GM23338 (cell line): Measurements from ENCODE around the gene PADI1. TPM values are rescaled to one million over a fixed set of nuclear protein-coding genes. Genes with fewer than 3 reads are reported as not detected.

Experiments
- ATAC-seq: fragments of 200-7000 bp; cut with Tn5 transposase; 3 replicates; pipeline ENCODE4 v1.9.1; 2020
- DNase-seq: peaks from one replicate; pipeline ENCODE4 v3.0.0-alpha.2; 2015; ENCODE audit warnings: low spot score
- H2AFZ ChIP-seq: fragments of 200-600 bp; sonication (generic); 2 replicates; pipeline ENCODE4 v1.8.0; 2016; ENCODE audit warnings: antibody characterized with exemption, mild to moderate bottlenecking, moderate library complexity
- H3F3A ChIP-seq: fragments of 200-600 bp; sonication (generic); replicated peaks from 2 replicates; pipeline ENCODE4 v1.8.0; 2017; ENCODE audit warnings: antibody characterized with exemption, mixed run types, low read depth
- H3K27ac ChIP-seq: fragments of 200-600 bp; sonication (generic); 2 replicates; pipeline ENCODE4 v1.6.1; 2016; ENCODE audit warnings: low read depth
- H3K27me3 ChIP-seq: fragments of 200-600 bp; sonication (generic); 2 replicates; pipeline ENCODE4 v1.8.0; 2016; ENCODE audit warnings: mild to moderate bottlenecking, mixed run types, moderate library complexity; ENCODE audit not compliant: insufficient read depth
- H3K36me3 ChIP-seq: fragments of 200-600 bp; sonication (generic); 2 replicates; pipeline ENCODE4 v1.8.0; 2016; ENCODE audit warnings: mild to moderate bottlenecking; ENCODE audit not compliant: insufficient read depth
- H3K4me1 ChIP-seq: fragments of 200-600 bp; sonication (generic); 2 replicates; pipeline ENCODE4 v1.8.0; 2016; ENCODE audit warnings: mild to moderate bottlenecking, moderate library complexity; ENCODE audit not compliant: insufficient read depth
- H3K4me2 ChIP-seq: fragments of 200-600 bp; sonication (generic); 2 replicates; pipeline ENCODE4 v1.7.1; 2017; ENCODE audit warnings: mixed run types
- H3K4me3 ChIP-seq: fragments of 200-600 bp; sonication (generic); 2 replicates; pipeline ENCODE4 v1.6.1; 2016; ENCODE audit warnings: mixed run types
- H3K79me2 ChIP-seq: fragments of 200-600 bp; sonication (generic); replicated peaks from 2 replicates; pipeline ENCODE4 v1.8.0; 2017; ENCODE audit warnings: mild to moderate bottlenecking; ENCODE audit not compliant: insufficient read depth
- H3K9me2 ChIP-seq: fragments of 200-600 bp; sonication (generic); 2 replicates; pipeline ENCODE4 v1.8.0; 2017; ENCODE audit not compliant: insufficient read depth
- H4K20me1 ChIP-seq: fragments of 200-600 bp; sonication (generic); replicated peaks from 2 replicates; pipeline ENCODE4 v1.8.0; 2017; ENCODE audit warnings: mild to moderate bottlenecking; ENCODE audit not compliant: insufficient read depth
- H3K27ac Mint-ChIP-seq: 2 replicates; pipeline ENCODE4 v1.8.0; 2020; ENCODE audit warnings: inconsistent platforms, mild to moderate bottlenecking, moderate library complexity, mixed read lengths
- H3K27me3 Mint-ChIP-seq: 3 replicates; pipeline ENCODE4 v1.8.0; 2022; ENCODE audit warnings: low read depth, mild to moderate bottlenecking, moderate library complexity, mixed read lengths, inconsistent platforms; ENCODE audit not compliant: insufficient read depth, poor library complexity
- H3K36me3 Mint-ChIP-seq: 3 replicates; pipeline ENCODE4 v1.8.0; 2021; ENCODE audit warnings: low read depth, mild to moderate bottlenecking, inconsistent platforms, moderate library complexity, mixed read lengths
- H3K4me1 Mint-ChIP-seq: 3 replicates; pipeline ENCODE4 v1.8.0; 2020; ENCODE audit warnings: mild to moderate bottlenecking, inconsistent platforms, mixed read lengths
- H3K4me3 Mint-ChIP-seq: 3 replicates; pipeline ENCODE4 v1.8.0; 2021; ENCODE audit warnings: moderate library complexity, mild to moderate bottlenecking, inconsistent platforms, mixed read lengths
- H3K9me3 Mint-ChIP-seq: 3 replicates; pipeline ENCODE4 v1.8.0; 2020; ENCODE audit warnings: moderate library complexity, mild to moderate bottlenecking, inconsistent platforms, mixed read lengths
- EZH2phosphoT487 ChIP-seq: fragments of 200-600 bp; sonication (generic); IDR thresholded peaks from one replicate; pipeline ENCODE4 v1.8.1; 2018; ENCODE audit warnings: antibody characterized with exemption; ENCODE audit not compliant: unreplicated experiment
- JUNB ChIP-seq: IDR thresholded peaks from one replicate; pipeline ENCODE4 v1.6.1; 2016; ENCODE audit warnings: antibody characterized with exemption; ENCODE audit not compliant: unreplicated experiment
- NANOG ChIP-seq: IDR thresholded peaks from 2 replicates; pipeline ENCODE4 v1.6.1; 2016; ENCODE audit warnings: antibody characterized with exemption, borderline replicate concordance
- POLR2AphosphoS5 ChIP-seq: IDR thresholded peaks from 2 replicates; pipeline ENCODE4 v1.6.1; 2016; ENCODE audit warnings: antibody characterized with exemption, low read depth
- STAT1 ChIP-seq: IDR thresholded peaks from one replicate; pipeline ENCODE4 v1.6.1; 2016; ENCODE audit warnings: antibody characterized with exemption; ENCODE audit not compliant: unreplicated experiment
- ZNF114 ChIP-seq: fragments of 250-450 bp; sonication (Bioruptor Pico); IDR thresholded peaks from 2 replicates; pipeline ENCODE4 v1.5.0; 2020; ENCODE audit warnings: mild to moderate bottlenecking, moderate library complexity
- ZNF331 ChIP-seq: fragments of 250-450 bp; sonication (Bioruptor Pico); IDR thresholded peaks from 2 replicates; pipeline ENCODE4 v1.5.0; 2020; ENCODE audit warnings: low read depth, mild to moderate bottlenecking, moderate library complexity
- polyA plus RNA-seq: library from polyadenylated mRNA; unstranded; fragments of >200 nt; fragmentation: Nextera tagmentation; extraction: Ambion mirVana; gene quantifications from 2 replicates; pipeline ENCODE4 v1.2.1, GENCODE V29; 2016
- total RNA-seq: library from RNA; depleted of rRNA; stranded (reverse); fragments of >200 nt; shearing (Covaris generic); gene quantifications from 2 replicates; pipeline ENCODE4 v1.2.3, GENCODE V29; 2014
- TF ChIP-seq, protein P1 (sequence below): fragments of 250-450 bp; sonication (Bioruptor Pico); IDR thresholded peaks from 2 replicates; pipeline ENCODE4 v1.5.0; 2020; ENCODE audit warnings: mild to moderate bottlenecking, moderate library complexity
- TF ChIP-seq, protein P2 (sequence below): IDR thresholded peaks from one replicate; pipeline ENCODE4 v1.6.1; 2018; ENCODE audit warnings: antibody characterized with exemption; ENCODE audit not compliant: unreplicated experiment
- TF ChIP-seq, protein P3 (sequence below), 2 experiments: fragments of 200-600 bp in 1 of 2; sonication (generic) in 1 of 2; conservative IDR thresholded peaks; 2 replicates each; pipeline versions ENCODE4 v1.5.1 to v1.6.1; 2016 to 2017; ENCODE audit warnings: antibody characterized with exemption in 2 of 2, low read depth in 2 of 2, mild to moderate bottlenecking in 2 of 2, moderate library complexity in 1 of 2

Gene PADI1
- total and polyA plus RNA-seq, 2 experiments from 2014 or later, result 0.26 to 0.28 TPM

DNA sequence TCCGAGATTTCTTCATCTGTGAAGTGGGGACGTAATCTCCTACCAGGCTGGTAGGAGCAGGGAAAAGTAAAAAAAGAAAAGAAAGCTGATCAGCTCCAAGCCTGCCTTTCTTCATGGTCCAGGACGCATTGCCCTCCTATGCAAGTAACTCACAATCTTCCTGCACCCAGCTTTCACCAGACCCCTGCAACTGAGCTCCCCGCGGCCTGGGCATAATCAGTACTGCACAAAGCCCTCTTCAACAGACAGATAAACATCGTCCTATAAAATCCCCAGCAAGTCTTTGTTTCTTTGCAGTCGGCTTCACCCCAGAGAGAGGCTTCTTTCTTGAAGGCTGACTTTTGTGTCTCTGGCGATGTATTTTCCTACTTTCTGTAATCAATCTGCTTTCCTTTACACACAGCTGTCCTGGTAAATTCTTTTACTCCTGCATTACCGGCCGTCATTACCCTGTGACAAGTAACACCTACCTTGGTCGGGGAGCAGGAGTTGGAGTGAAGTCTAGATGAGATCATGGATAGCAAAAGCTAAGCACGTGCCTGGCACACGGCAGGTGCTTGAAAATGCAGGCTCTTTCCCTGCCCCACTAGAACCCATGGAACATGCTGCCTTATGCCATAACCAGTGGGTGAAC, 8.3 kb downstream of the PADI1 start (continued):
- TF ChIP-seq, protein P1, sequence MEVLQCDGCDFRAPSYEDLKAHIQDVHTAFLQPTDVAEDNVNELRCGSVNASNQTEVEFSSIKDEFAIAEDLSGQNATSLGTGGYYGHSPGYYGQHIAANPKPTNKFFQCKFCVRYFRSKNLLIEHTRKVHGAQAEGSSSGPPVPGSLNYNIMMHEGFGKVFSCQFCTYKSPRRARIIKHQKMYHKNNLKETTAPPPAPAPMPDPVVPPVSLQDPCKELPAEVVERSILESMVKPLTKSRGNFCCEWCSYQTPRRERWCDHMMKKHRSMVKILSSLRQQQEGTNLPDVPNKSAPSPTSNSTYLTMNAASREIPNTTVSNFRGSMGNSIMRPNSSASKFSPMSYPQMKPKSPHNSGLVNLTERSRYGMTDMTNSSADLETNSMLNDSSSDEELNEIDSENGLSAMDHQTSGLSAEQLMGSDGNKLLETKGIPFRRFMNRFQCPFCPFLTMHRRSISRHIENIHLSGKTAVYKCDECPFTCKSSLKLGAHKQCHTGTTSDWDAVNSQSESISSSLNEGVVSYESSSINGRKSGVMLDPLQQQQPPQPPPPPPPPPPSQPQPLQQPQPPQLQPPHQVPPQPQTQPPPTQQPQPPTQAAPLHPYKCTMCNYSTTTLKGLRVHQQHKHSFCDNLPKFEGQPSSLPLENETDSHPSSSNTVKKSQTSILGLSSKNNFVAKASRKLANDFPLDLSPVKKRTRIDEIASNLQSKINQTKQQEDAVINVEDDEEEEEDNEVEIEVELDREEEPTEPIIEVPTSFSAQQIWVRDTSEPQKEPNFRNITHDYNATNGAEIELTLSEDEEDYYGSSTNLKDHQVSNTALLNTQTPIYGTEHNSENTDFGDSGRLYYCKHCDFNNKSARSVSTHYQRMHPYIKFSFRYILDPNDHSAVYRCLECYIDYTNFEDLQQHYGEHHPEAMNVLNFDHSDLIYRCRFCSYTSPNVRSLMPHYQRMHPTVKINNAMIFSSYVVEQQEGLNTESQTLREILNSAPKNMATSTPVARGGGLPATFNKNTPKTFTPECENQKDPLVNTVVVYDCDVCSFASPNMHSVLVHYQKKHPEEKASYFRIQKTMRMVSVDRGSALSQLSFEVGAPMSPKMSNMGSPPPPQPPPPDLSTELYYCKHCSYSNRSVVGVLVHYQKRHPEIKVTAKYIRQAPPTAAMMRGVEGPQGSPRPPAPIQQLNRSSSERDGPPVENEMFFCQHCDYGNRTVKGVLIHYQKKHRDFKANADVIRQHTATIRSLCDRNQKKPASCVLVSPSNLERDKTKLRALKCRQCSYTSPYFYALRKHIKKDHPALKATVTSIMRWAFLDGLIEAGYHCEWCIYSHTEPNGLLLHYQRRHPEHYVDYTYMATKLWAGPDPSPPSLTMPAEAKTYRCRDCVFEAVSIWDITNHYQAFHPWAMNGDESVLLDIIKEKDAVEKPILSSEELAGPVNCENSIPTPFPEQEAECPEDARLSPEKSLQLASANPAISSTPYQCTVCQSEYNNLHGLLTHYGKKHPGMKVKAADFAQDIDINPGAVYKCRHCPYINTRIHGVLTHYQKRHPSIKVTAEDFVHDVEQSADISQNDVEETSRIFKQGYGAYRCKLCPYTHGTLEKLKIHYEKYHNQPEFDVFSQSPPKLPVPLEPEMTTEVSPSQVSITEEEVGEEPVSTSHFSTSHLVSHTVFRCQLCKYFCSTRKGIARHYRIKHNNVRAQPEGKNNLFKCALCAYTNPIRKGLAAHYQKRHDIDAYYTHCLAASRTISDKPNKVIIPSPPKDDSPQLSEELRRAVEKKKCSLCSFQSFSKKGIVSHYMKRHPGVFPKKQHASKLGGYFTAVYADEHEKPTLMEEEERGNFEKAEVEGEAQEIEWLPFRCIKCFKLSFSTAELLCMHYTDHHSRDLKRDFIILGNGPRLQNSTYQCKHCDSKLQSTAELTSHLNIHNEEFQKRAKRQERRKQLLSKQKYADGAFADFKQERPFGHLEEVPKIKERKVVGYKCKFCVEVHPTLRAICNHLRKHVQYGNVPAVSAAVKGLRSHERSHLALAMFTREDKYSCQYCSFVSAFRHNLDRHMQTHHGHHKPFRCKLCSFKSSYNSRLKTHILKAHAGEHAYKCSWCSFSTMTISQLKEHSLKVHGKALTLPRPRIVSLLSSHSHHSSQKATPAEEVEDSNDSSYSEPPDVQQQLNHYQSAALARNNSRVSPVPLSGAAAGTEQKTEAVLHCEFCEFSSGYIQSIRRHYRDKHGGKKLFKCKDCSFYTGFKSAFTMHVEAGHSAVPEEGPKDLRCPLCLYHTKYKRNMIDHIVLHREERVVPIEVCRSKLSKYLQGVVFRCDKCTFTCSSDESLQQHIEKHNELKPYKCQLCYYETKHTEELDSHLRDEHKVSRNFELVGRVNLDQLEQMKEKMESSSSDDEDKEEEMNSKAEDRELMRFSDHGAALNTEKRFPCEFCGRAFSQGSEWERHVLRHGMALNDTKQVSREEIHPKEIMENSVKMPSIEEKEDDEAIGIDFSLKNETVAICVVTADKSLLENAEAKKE (CRISPR knock-in tag), result no peak
- TF ChIP-seq, protein P2, sequence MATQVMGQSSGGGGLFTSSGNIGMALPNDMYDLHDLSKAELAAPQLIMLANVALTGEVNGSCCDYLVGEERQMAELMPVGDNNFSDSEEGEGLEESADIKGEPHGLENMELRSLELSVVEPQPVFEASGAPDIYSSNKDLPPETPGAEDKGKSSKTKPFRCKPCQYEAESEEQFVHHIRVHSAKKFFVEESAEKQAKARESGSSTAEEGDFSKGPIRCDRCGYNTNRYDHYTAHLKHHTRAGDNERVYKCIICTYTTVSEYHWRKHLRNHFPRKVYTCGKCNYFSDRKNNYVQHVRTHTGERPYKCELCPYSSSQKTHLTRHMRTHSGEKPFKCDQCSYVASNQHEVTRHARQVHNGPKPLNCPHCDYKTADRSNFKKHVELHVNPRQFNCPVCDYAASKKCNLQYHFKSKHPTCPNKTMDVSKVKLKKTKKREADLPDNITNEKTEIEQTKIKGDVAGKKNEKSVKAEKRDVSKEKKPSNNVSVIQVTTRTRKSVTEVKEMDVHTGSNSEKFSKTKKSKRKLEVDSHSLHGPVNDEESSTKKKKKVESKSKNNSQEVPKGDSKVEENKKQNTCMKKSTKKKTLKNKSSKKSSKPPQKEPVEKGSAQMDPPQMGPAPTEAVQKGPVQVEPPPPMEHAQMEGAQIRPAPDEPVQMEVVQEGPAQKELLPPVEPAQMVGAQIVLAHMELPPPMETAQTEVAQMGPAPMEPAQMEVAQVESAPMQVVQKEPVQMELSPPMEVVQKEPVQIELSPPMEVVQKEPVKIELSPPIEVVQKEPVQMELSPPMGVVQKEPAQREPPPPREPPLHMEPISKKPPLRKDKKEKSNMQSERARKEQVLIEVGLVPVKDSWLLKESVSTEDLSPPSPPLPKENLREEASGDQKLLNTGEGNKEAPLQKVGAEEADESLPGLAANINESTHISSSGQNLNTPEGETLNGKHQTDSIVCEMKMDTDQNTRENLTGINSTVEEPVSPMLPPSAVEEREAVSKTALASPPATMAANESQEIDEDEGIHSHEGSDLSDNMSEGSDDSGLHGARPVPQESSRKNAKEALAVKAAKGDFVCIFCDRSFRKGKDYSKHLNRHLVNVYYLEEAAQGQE, result no peak

DNA sequence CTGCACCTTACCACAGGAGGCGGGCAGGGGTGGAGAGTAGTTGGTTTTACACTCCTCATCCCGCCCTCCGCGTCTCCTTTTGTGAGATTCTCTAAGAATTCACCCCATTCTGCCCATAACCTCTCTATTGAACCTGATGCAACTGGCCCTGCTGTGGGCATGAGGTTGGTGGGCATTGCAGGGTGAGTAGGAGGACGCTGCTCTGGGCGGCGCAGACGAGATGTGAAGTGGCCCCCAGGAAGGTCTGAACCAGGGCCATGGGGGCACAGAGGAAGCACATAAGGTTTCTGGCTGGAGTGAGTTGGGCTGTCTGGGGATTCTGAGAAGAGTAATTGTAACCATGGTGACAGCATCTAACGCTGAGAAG, 8.8 kb downstream of the PADI1 start:
- ATAC-seq (no peak), DNase-seq (no peak)
- Histone ChIP-seq H3K79me2 (no peaks in the 10 kb centered on the region), H3K27me3 (no peaks in the 10 kb centered on the region), H3K9me2 (no peaks in the 10 kb centered on the region), H3K4me3 (no peak overlapping the region), H3K36me3 (no peaks in the 10 kb centered on the region), H3K27ac (no peak overlapping the region), H2AFZ (no peak overlapping the region), H4K20me1 (no peaks in the 10 kb centered on the region), H3F3A (no peaks in the 10 kb centered on the region), H3K4me1 (no peaks in the 10 kb centered on the region), H3K4me2 (no peak overlapping the region)
- Mint-ChIP-seq H3K4me1 (peaks cover 34% of the 10 kb centered on the region), H3K27me3 (peaks cover 6% of the 10 kb centered on the region), H3K4me3 (no peak overlapping the region), H3K9me3 (no peaks in the 10 kb centered on the region), H3K36me3 (no peaks in the 10 kb centered on the region), H3K27ac (no peak overlapping the region)
- TF ChIP-seq STAT1 (no peak), ZNF114 (no peak), NANOG (no peak), JUNB (no peak), POLR2AphosphoS5 (no peak), EZH2phosphoT487 (no peak), ZNF331 (no peak)
- TF ChIP-seq, protein P2, result no peak
- TF ChIP-seq, protein P3, sequence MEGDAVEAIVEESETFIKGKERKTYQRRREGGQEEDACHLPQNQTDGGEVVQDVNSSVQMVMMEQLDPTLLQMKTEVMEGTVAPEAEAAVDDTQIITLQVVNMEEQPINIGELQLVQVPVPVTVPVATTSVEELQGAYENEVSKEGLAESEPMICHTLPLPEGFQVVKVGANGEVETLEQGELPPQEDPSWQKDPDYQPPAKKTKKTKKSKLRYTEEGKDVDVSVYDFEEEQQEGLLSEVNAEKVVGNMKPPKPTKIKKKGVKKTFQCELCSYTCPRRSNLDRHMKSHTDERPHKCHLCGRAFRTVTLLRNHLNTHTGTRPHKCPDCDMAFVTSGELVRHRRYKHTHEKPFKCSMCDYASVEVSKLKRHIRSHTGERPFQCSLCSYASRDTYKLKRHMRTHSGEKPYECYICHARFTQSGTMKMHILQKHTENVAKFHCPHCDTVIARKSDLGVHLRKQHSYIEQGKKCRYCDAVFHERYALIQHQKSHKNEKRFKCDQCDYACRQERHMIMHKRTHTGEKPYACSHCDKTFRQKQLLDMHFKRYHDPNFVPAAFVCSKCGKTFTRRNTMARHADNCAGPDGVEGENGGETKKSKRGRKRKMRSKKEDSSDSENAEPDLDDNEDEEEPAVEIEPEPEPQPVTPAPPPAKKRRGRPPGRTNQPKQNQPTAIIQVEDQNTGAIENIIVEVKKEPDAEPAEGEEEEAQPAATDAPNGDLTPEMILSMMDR (conservative IDR thresholded peaks at IDR 0.05; ENCODE audit: low read depth in 2 of 2), result no peak
